PC-9 (cell line): ENCODE measurements around the gene NKAP. TPM values are rescaled to one million over a fixed set of nuclear protein-coding genes. Genes with fewer than 3 reads are reported as not detected.

Experiments used
- BruUV-seq: library from RNA; stranded (reverse); fragments of 400-500 nt; replicated peaks from 2 replicates; lab custom pipeline; 2021; lab: Mats Ljungman, UMichigan
- CTCF ChIA-PET: fragments of 300-600 bp; sonication (Branson Sonifier 250); formaldehyde crosslinking; loops from one replicate; lab custom pipeline; 2022; ENCODE audit warnings: antibody characterized with exemption; lab: Charles Lee
- POLR2A ChIA-PET: fragments of 300-600 bp; sonication (Branson Sonifier 250); formaldehyde crosslinking; loops from one replicate; lab custom pipeline; 2022; ENCODE audit warnings: antibody characterized with exemption; ENCODE audit not compliant: unreplicated experiment; lab: Charles Lee
- DNase-seq, 2 experiments: peaks; one replicate each; pipeline versions ENCODE4 v3.0.0 to v3.0.0-alpha.2; 2015 to 2022; ENCODE audit warnings: mixed read lengths in 1 of 2
- H2AFZ ChIP-seq: fragments of 200-600 bp; sonication (generic); 2 replicates; pipeline ENCODE4 v1.8.1; 2017; ENCODE audit warnings: antibody characterized with exemption
- H3F3A ChIP-seq: fragments of 200-600 bp; sonication (generic); 2 replicates; pipeline ENCODE4 v1.8.1; 2017; ENCODE audit warnings: antibody characterized with exemption, mild to moderate bottlenecking, low read depth; ENCODE audit not compliant: insufficient read depth
- H3K27ac ChIP-seq: fragments of 200-600 bp; sonication (generic); 2 replicates; pipeline ENCODE4 v1.6.1; 2016; ENCODE audit warnings: mixed run types
- H3K27me3 ChIP-seq: fragments of 200-600 bp; sonication (generic); 2 replicates; pipeline ENCODE4 v1.6.1; 2016; ENCODE audit warnings: low read depth, mixed run types; ENCODE audit not compliant: insufficient read depth
- H3K36me3 ChIP-seq: fragments of 200-600 bp; sonication (generic); 2 replicates; pipeline ENCODE4 v1.6.1; 2016; ENCODE audit warnings: low read depth, mixed run types
- H3K4me1 ChIP-seq: fragments of 200-600 bp; sonication (generic); replicated peaks from 2 replicates; pipeline ENCODE4 v1.6.1; 2016; ENCODE audit warnings: mixed run types; ENCODE audit not compliant: insufficient read depth
- H3K4me2 ChIP-seq: fragments of 200-600 bp; sonication (generic); 2 replicates; pipeline ENCODE4 v1.6.1; 2017; ENCODE audit warnings: mixed run types
- H3K4me3 ChIP-seq: fragments of 200-600 bp; sonication (generic); 2 replicates; pipeline ENCODE4 v1.6.1; 2016; ENCODE audit warnings: mixed run types
- H3K79me2 ChIP-seq: fragments of 200-600 bp; sonication (generic); 2 replicates; pipeline ENCODE4 v1.6.1; 2017; ENCODE audit warnings: low read depth, mixed run types
- H3K9me2 ChIP-seq: fragments of 200-600 bp; sonication (generic); 2 replicates; pipeline ENCODE4 v1.8.1; 2017; ENCODE audit warnings: mild to moderate bottlenecking; ENCODE audit not compliant: insufficient read depth
- H3K9me3 ChIP-seq: fragments of 200-600 bp; sonication (generic); 2 replicates; pipeline ENCODE4 v1.8.1; 2016; ENCODE audit warnings: low read depth; ENCODE audit not compliant: insufficient read depth
- H4K20me1 ChIP-seq: fragments of 200-600 bp; sonication (generic); 2 replicates; pipeline ENCODE4 v1.8.1; 2017; ENCODE audit not compliant: insufficient read depth
- EZH2 ChIP-seq: fragments of 200-600 bp; sonication (generic); IDR thresholded peaks from 2 replicates; pipeline ENCODE4 v1.8.0; 2017; ENCODE audit warnings: antibody characterized with exemption, low read depth
- intact Hi-C: fragments of 100-400 bp; cut with micrococcal nuclease; formaldehyde crosslinking; loops from one replicate; pipeline ENCODE4 v1.10.0; 2022; ENCODE audit not compliant: unreplicated experiment
- total RNA-seq: library from RNA; stranded (reverse); gene quantifications from 2 replicates; pipeline ENCODE4 v1.2.3, GENCODE V29; 2021
- TF ChIP-seq, protein P1 (sequence below): fragments of 200-600 bp; sonication (generic); conservative IDR thresholded peaks from 2 replicates; pipeline ENCODE4 v1.6.1; 2017; ENCODE audit warnings: mixed run types, antibody characterized with exemption, mild to moderate bottlenecking, moderate library complexity

NKAP gene
- total RNA-seq, 1 experiment from 2014 or later, result 18.6 TPM

GRCh38 chrX:119989905-119990555 is 46.5 kb upstream of the NKAP start:
- H4K20me1 ChIP-seq, result no peaks in the 10 kb centered on the region
- BruUV-seq, result no TSS peak
- H3K27me3 ChIP-seq, result peaks cover 31% of the 10 kb centered on the region; the same call in 1 of the 2 replicates
- no peaks in the 10 kb centered on the region for H3K9me3 ChIP-seq
- no peaks in the 10 kb centered on the region for H3F3A ChIP-seq
- CTCF ChIA-PET, result no interaction called here
- no peaks in the 10 kb centered on the region for H3K79me2 ChIP-seq
- no peak for TF ChIP-seq EZH2
- TF ChIP-seq, protein P1, sequence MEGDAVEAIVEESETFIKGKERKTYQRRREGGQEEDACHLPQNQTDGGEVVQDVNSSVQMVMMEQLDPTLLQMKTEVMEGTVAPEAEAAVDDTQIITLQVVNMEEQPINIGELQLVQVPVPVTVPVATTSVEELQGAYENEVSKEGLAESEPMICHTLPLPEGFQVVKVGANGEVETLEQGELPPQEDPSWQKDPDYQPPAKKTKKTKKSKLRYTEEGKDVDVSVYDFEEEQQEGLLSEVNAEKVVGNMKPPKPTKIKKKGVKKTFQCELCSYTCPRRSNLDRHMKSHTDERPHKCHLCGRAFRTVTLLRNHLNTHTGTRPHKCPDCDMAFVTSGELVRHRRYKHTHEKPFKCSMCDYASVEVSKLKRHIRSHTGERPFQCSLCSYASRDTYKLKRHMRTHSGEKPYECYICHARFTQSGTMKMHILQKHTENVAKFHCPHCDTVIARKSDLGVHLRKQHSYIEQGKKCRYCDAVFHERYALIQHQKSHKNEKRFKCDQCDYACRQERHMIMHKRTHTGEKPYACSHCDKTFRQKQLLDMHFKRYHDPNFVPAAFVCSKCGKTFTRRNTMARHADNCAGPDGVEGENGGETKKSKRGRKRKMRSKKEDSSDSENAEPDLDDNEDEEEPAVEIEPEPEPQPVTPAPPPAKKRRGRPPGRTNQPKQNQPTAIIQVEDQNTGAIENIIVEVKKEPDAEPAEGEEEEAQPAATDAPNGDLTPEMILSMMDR, result no peak
- no peak overlapping the region for H3K4me3 ChIP-seq
- H3K9me2 ChIP-seq, result no peaks in the 10 kb centered on the region
- H3K4me2 ChIP-seq, result no peak overlapping the region
- H2AFZ ChIP-seq, result no peak overlapping the region
- DNase-seq, result no peak
- POLR2A ChIA-PET, result no interaction called here
- H3K4me1 ChIP-seq, result no peaks in the 10 kb centered on the region
- H3K36me3 ChIP-seq, result no peaks in the 10 kb centered on the region
- no peak overlapping the region for H3K27ac ChIP-seq
- intact Hi-C loops, result loop anchor here (10.0 kb wide), 2 partner anchors 225 to 485 kb away; no protein-coding TSS in a partner anchor

DNA sequence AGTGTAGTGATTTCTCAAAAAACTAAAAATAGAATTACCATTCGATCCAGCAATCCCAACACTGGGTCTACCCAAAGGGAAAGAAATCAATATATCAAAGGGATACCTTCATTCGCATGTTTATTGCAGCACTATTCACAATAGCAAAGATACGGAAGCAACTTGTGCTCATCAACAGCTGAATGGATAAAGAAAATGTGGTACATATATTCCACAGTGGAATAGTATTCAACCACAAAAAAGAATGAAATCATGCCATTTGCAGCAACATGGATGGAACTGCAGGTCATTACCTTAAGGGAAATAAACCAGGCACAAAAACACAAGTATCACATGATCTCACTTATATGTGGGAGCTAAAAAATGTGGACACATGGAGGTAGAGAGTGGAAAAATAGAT is 42.7 kb upstream of the NKAP start:
- no peaks in the 10 kb centered on the region for H3F3A ChIP-seq
- H3K4me1 ChIP-seq, result no peaks in the 10 kb centered on the region
- H3K9me3 ChIP-seq, result no peaks in the 10 kb centered on the region
- DNase-seq, result no peak
- H3K27ac ChIP-seq, result no peak overlapping the region
- no peaks in the 10 kb centered on the region for H4K20me1 ChIP-seq
- intact Hi-C loops, result loop anchor here (10.0 kb wide), 2 partner anchors 229 to 489 kb away; no protein-coding TSS in a partner anchor
- no peak for TF ChIP-seq EZH2
- TF ChIP-seq, protein P1, result no peak
- H3K4me3 ChIP-seq, result no peak overlapping the region
- no TSS peak for BruUV-seq
- H2AFZ ChIP-seq, result no peak overlapping the region
- H3K36me3 ChIP-seq, result no peaks in the 10 kb centered on the region
- CTCF ChIA-PET, result no interaction called here
- H3K79me2 ChIP-seq, result no peaks in the 10 kb centered on the region
- H3K4me2 ChIP-seq, result no peak overlapping the region
- POLR2A ChIA-PET, result no interaction called here
- no peaks in the 10 kb centered on the region for H3K9me2 ChIP-seq
- H3K27me3 ChIP-seq, result peaks cover 12% of the 10 kb centered on the region; the same call in 1 of the 2 replicates

GRCh38 chrX:119984652-119985051 is 41.1 kb upstream of the NKAP start:
- DNase-seq, result no peak
- Histone ChIP-seq H3K4me3 (no peak overlapping the region), H3F3A (no peaks in the 10 kb centered on the region), H3K4me2 (no peak overlapping the region), H4K20me1 (no peaks in the 10 kb centered on the region), H3K4me1 (no peaks in the 10 kb centered on the region), H3K27ac (no peak overlapping the region), H2AFZ (no peak overlapping the region), H3K9me3 (no peaks in the 10 kb centered on the region), H3K27me3 (no peaks in the 10 kb centered on the region; the same call in 1 of the 2 replicates), H3K9me2 (no peaks in the 10 kb centered on the region), H3K79me2 (no peaks in the 10 kb centered on the region), H3K36me3 (no peaks in the 10 kb centered on the region)
- TF ChIP-seq, protein P1, result no peak
- TF ChIP-seq EZH2, result no peak
- BruUV-seq, result no TSS peak
- CTCF ChIA-PET, result no interaction called here
- intact Hi-C loops, result loop anchor here (10.0 kb wide), 2 partner anchors 230 to 490 kb away; no protein-coding TSS in a partner anchor
- POLR2A ChIA-PET, result no interaction called here
